HG03135 (cell line): Measurements from ENCODE around the gene ZNF423.

Experiments used
- ATAC-seq: cut with Tn5 transposase; IDR thresholded peaks from one replicate; pipeline ENCODE4 v1.9.1; 2021; ENCODE audit warnings: mild to moderate bottlenecking, moderate library complexity; ENCODE audit not compliant: unreplicated experiment

Gene ZNF423

DNA sequence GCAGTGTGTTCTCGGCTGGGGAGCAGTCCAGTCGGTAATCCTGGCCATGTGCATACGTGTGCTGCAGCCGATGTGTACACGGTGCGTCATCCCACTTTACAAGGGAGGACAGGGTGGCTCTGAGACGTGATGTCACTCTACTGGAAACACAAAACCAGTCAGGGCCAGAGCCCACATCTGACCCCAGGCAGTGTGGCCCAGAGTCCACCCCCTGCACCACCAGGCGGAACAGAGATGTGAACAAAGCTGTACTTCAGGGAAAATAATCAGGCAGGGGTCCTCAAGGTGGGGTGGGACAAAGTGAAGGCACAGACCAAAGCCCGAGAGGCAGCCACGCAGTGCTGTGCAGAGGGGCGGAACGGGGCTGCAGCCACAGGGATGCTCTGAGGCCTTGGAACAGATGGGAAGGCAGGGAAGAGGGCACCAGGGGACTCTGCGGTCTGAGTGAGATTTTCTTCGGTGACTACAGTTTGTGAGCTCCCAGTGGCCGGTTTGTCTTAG lies 181.5 kb downstream of the ZNF423 start:
- ATAC-seq: no peak

- ATAC-seq: no peak
Observed at GRCh38 chr16:49673442-49673841, 182.5 kb downstream of the ZNF423 start.

DNA sequence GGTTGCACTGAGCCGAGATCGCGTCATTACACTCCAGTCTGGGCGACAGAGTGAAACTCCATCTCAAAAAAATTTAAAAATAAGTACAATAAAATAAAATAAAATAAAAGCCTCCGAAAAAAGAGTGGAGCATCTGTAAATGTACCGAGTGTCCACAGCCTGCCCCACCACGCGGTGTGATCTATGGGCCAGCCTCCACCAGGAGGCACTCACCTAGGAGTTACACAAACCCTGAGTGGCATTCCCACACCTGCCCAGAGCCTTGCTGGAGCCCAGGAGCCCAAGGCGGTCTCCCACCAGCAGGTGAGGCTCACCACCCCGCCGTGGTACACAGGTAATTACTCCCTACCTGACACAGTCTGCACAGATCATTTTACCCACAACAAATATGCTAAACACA lies 183.2 kb downstream of the ZNF423 start:
- no peak for ATAC-seq

- no peak for ATAC-seq
Observed at GRCh38 chr16:49671333-49671732, 184.6 kb downstream of the ZNF423 start.

- ATAC-seq: no peak
Observed at GRCh38 chr16:49670627-49671026, 185.3 kb downstream of the ZNF423 start.

DNA sequence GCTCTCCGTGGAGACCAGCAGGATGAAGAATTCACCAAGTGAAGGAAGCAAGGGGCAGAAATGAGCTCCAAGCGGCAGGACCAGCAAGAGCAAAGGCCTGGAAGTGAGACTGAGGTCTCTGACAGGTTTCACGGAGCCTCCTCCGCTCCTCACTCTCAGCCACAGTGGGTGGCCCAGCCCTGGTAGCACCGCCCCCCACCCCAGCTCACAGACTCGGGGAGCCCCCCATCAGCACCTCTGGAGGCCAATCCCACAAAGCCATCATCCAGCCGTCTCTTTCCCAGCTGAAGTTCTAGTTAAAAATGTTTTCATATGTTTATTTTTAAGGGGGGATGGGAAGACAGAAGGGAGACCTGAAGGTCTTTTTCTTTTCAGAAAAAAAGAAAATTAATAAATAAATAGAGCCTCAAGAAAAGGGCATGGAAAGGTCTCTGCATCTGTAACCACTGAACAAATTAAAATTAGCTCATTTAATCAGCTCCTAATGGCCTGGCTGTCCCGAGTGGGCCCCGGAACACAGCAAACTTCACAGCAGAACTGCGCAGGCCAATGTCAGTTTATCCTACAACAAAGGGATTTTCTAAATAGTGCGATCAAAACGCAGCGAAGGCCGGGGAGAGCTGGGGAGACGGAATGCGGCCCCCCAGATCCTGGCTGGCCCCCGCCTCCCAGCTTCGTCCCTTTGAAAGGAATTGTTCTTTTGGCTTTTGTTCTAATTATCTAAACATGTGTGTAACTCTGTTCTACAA lies 190.3 kb downstream of the ZNF423 start:
- ATAC-seq: no peak

GRCh38 chr16:49664221-49665215 lies 191.4 kb downstream of the ZNF423 start:
- ATAC-seq: no peak

GRCh38 chr16:49663081-49664065 lies 192.5 kb downstream of the ZNF423 start:
- no peak for ATAC-seq

GRCh38 chr16:49662569-49662968 lies 193.3 kb downstream of the ZNF423 start:
- no peak for ATAC-seq

- no peak for ATAC-seq
Observed at GRCh38 chr16:49661465-49662187, 194.3 kb downstream of the ZNF423 start.

DNA sequence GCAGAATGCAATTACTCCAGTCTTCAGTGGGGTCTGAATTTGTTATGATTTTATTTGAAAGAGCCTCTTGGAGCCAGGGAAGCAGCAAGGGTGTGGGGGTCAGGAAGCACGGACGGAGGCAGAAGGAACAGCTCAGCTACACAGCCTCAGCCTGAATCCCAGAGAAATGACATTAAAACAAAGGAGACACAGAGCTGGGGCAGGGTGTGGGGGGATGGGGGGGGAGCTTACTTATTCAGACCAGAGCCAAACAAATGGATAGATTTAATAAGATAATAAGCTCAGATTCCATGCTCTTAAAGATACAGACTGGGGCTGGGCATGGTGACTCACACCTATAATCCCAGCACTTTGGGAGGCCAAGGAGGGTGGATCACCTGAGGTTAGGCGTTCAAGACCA lies 195.3 kb downstream of the ZNF423 start:
- ATAC-seq: no peak

GRCh38 chr16:49659356-49659755 lies 196.6 kb downstream of the ZNF423 start:
- ATAC-seq: no peak

DNA sequence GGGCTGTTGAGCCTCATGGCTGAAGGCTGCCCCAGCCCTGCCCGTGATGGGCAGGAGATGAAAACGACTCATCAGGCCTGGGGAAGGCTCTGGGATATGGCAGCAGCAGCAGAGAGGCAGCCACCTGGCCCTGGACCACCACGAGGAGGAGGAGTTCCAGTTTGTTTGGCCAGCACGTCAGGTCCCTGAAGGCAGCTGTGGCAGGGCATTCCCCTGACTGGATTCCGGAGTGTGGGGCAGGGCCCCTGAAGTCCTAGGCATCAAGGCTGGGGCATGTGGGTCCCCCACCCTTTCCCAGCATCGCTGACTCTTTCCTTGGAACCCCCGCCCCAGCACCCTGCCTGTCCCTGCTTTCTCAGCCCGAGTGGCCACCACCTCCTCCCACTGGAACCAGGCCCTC lies 197.4 kb downstream of the ZNF423 start:
- ATAC-seq: no peak

DNA sequence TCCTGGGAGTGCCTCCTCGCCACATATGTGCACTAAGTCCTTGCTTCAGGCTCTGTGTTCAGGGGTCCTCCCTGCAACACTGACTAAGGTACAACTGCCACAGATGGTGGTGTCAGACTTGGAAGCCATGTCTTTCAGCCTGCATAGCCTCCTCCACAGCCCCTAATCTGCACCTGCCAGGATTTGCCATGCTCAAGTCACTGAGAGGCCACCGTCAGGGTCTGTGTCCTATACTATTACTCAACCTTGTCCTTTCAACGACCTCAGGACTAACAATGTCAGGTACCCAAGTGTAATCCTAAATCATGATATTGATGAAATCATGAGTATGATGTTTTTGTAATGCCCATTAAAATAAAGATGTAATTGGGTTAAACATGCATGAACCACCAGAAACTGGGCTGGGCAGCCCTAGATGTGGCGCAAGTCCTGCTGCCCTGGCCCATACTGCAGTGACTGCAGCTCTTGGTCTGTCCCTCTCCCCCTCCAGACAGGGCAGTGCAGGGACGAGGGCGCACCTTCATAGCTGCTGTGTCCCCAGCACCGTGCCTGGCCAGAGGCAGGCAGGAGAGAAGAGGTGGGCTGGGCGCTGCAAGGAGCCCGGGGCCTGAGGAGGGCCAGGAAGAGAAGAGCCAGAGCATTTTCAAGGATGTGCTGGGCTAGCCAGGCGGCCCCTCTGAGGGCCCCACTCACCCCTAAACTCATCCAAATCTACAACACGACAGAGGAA lies 198.0 kb downstream of the ZNF423 start:
- no peak for ATAC-seq

DNA sequence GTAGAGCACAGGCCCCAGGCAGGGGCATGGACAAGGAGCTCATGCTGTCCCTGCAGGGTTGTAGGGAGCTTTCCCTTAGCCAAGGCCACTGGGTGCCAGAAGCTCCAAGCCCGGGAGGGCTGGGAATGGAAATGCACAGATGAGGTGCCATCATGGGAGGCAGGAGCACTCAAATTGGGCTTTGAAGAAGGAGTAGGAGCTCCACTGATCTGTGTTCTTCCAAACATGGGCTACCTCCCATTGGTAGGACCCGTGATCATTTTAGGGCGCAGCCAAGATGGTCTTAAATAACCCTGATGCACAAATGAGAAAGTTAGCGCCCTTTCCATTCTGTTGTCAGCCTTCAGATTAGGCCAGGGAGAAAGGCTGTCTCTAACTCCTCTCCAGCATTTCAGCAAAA lies 201.5 kb downstream of the ZNF423 start:
- no peak for ATAC-seq

DNA sequence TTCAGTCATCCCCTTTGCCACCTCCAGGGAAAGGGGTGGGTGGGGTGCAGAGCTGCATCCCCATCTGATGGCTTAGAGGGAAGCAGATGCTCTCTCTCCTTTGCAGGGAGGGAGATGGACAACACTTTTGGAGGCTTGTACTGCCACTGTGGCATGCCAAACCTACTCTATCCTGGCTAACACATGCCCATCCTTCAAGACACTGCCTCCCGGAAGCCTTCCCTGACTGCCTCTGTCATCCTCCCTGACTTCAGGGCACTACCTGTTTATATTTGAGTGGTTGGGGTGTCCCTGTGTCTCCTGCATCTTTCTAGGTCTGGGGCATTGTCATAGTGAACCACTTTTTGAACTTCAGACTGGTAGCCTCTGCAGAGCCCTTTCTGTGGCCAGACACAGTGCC lies 202.3 kb downstream of the ZNF423 start:
- no peak for ATAC-seq

- ATAC-seq: no peak
Observed at GRCh38 chr16:49653173-49653570, 202.7 kb downstream of the ZNF423 start.

- ATAC-seq: no peak
Observed at GRCh38 chr16:49652456-49653172, 203.3 kb downstream of the ZNF423 start.

- no peak for ATAC-seq
Observed at GRCh38 chr16:49651996-49652395, 203.9 kb downstream of the ZNF423 start.
